Brain microvascular endothelial cell (primary cell): ENCODE data around the gene MTOR.

Source experiments
- DNase-seq: peaks from one replicate; pipeline ENCODE4 v3.0.0-alpha.2; 2020
- H3K27ac ChIP-seq: fragments of 250-450 bp; sonication (Bioruptor Pico); 2 replicates; pipeline ENCODE4 v1.5.1; 2020; ENCODE audit warnings: mild to moderate bottlenecking, moderate library complexity
- H3K27me3 ChIP-seq: fragments of 250-450 bp; sonication (Bioruptor Pico); replicated peaks from 2 replicates; pipeline ENCODE4 v1.5.1; 2020; ENCODE audit warnings: mild to moderate bottlenecking
- H3K36me3 ChIP-seq: fragments of 250-450 bp; sonication (Bioruptor Pico); replicated peaks from 2 replicates; pipeline ENCODE4 v1.5.1; 2020; ENCODE audit warnings: mild to moderate bottlenecking
- H3K4me3 ChIP-seq: 2 replicates; pipeline ENCODE4 v1.5.1; 2011; ENCODE audit warnings: low read depth, mild to moderate bottlenecking, control low read depth, low read length, moderate library complexity
- in situ Hi-C: cut with HindIII; loops from 2 replicates; pipeline ENCODE4 v1.10.0; 2017; ENCODE audit warnings: low sequenced_read_pairs, low pct_ligation_motif_present
- TF ChIP-seq, protein P1 (sequence below): IDR thresholded peaks from 2 replicates; pipeline ENCODE4 v1.5.1; 2011; ENCODE audit warnings: low read depth, mild to moderate bottlenecking, moderate library complexity, low read length, control low read depth, inconsistent platforms; ENCODE audit errors: missing control alignments

The MTOR gene

DNA sequence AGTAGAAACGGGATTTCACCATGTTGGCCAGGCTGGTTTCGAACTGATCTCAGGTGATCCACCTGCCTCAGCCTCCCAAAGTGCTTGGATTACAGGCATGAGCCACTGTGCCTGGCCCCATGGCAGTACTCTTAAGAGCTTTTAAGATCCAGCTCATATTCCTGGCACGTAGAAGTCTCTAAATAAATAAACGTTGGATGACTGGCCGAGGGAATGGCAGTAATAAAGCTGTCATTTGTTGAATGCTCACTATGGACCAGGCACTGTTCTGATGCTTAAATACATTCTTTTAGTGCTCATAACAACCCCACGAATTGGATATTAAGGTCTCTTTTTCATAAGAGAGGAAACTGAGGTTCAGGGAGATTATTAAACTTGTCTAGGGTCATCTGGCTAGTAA is 31.5 kb upstream of the MTOR start:
- Histone ChIP-seq H3K4me3 (no peak overlapping the region), H3K27me3 (no peaks in the 10 kb centered on the region), H3K36me3 (no peaks in the 10 kb centered on the region), H3K27ac (no peak overlapping the region)
- in situ Hi-C loops = no loop called here
- no peak for DNase-seq
- TF ChIP-seq, protein P1, sequence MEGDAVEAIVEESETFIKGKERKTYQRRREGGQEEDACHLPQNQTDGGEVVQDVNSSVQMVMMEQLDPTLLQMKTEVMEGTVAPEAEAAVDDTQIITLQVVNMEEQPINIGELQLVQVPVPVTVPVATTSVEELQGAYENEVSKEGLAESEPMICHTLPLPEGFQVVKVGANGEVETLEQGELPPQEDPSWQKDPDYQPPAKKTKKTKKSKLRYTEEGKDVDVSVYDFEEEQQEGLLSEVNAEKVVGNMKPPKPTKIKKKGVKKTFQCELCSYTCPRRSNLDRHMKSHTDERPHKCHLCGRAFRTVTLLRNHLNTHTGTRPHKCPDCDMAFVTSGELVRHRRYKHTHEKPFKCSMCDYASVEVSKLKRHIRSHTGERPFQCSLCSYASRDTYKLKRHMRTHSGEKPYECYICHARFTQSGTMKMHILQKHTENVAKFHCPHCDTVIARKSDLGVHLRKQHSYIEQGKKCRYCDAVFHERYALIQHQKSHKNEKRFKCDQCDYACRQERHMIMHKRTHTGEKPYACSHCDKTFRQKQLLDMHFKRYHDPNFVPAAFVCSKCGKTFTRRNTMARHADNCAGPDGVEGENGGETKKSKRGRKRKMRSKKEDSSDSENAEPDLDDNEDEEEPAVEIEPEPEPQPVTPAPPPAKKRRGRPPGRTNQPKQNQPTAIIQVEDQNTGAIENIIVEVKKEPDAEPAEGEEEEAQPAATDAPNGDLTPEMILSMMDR = no peak

DNA sequence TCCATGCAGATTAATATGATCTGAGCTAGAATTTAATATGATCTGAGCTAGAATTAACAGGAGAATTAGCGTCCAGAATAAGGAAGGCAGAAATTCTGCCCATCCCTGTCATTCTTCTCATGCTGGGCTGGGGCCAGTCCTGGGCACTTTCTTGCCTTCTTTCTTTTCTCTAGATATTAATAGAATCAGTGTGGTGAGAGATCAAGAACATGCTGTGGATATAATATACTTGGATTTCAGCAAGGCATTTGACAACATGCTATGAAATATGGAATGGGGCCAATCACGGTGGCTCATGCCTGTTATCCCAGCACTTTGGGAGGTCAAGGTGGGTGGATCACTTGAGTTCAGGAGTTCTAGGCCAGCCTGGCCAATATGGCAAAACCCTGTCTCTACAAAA is 28.7 kb upstream of the MTOR start:
- in situ Hi-C loops = no loop called here

DNA sequence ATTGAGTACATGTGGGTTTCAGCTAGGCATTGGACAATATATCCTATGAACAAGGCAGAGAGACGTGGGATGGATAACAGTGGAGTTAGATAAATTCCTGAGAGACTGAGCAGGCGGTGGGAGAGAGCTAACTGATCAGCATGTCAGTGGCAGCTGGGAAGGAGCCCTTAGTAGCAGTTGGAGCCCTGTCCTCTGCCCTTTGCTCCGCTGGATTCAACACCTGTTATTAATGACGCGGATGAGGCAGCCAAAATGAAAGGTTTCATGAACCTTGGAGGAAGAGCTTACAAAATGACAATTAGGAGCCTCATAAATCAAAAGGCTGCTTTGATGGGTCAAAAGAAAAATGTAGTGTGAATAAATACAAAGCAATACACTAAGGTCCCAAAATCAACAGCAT is 26.7 kb upstream of the MTOR start:
- DNase-seq = no peak
- H3K27me3 ChIP-seq = no peaks in the 10 kb centered on the region
- in situ Hi-C loops = no loop called here
- H3K27ac ChIP-seq = no peak overlapping the region
- TF ChIP-seq, protein P1 = no peak
- no peak overlapping the region for H3K4me3 ChIP-seq
- no peaks in the 10 kb centered on the region for H3K36me3 ChIP-seq

More for the DNA sequence above, 28.7 kb upstream of the MTOR start:
- Histone ChIP-seq H3K36me3 (no peaks in the 10 kb centered on the region), H3K4me3 (no peak overlapping the region), H3K27ac (no peak overlapping the region), H3K27me3 (no peaks in the 10 kb centered on the region)
- DNase-seq = no peak
- TF ChIP-seq, protein P1 = no peak

DNA sequence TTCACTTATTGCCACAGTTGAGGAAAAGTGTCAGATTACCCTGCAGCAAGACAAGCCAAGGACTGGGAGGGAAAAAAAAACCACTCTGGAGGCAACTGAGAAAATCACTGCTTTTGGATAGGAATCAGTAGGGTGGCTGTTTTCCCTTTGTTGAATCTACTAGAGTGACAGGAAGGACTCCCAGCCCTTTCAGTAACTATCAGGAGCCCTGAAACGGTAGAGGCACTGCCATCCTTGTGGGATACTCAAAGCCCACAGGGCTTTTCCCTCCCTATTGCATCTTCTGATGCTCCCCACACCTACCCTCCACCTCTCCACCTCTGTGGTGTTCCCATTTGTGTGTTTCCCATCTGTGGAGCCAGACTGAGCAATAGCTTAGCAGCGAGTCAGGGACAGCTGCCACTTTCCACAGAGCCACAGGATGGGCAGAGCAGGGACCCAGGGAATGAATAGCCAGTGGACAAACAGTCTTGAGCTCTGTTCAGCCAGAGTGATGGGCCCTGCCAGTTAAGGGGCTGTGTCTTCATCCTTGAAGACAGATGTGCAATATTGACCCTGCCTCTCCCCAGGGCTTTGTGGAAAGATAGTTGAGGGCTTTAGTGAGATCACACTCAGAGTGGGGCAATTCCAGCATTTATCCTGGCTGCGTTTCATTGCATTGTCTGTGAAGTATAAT is 24.5 kb upstream of the MTOR start:
- Histone ChIP-seq H3K27ac (no peak overlapping the region), H3K27me3 (no peaks in the 10 kb centered on the region), H3K36me3 (no peaks in the 10 kb centered on the region), H3K4me3 (no peak overlapping the region)
- in situ Hi-C loops = no loop called here
- TF ChIP-seq, protein P1 = no peak
- peak; percentile 17 for DNase-seq

DNA sequence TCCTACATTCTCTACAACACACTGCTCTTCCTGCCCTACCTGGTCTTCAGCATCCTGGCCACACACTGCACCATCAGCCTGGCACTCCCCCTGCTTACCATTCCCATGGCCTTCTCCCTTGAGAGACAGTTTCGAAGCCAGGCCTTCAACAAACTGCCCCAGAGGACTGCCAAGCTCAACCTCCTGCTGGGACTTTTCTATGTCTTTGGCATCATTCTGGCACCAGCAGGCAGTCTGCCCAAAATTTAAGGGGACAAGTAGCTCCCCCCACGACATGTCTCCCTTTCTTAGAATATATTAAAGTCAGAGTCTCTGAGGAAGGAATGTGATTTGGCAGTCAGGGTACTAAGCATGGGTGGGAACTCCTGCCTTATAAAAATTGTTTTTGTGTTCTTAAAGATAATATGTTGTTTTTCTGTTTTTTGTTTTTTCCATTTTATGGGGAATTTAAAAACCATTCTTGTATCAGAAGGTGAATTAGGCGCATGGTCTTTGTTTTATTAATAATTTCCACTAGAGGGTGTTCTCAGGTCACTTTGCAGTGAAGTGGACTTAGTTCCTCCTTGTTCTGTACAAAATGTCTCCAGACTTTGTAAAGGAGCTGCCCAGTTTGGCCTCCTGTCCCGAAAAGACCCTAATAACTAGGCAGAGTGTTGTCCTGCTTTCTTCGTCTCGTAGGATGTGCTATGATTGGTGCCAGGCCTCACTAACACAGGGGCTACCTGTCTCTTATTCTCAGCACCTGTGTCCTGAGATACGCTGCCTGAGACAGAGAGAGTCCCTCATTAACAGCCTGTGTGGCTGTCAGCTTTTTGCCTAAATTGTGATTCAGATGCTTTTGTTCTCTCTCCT is 23.8 kb upstream of the MTOR start:
- no peaks in the 10 kb centered on the region for H3K36me3 ChIP-seq
- TF ChIP-seq, protein P1 = no peak

More for the DNA sequence above, 23.8 kb upstream of the MTOR start:
- no peak for DNase-seq
- no peak overlapping the region for H3K27ac ChIP-seq
- H3K4me3 ChIP-seq = no peak overlapping the region
- no peaks in the 10 kb centered on the region for H3K27me3 ChIP-seq
- in situ Hi-C loops = no loop called here
